ENCODE data around the gene TAMM41. TPM values are rescaled to one million over a fixed set of nuclear protein-coding genes. Genes with fewer than 3 reads are reported as not detected.

Gene TAMM41
- total RNA-seq, 1 experiment from 2014 or later = 24.3 TPM

- no peaks in the 10 kb centered on the region for H3K9me3 Mint-ChIP-seq
- DNase-seq = no peak
- peaks cover 15 to 48% (median 31%) of the 10 kb centered on the region in 3 experiments for H3K36me3 Mint-ChIP-seq (ENCODE audit: insufficient read depth in 1 of 3, low read depth in 3 of 3)
- Histone ChIP-seq H2BK120ac (ENCODE audit: low read depth, low read length, poor library complexity, severe bottlenecking) (no peak overlapping the region), H4K5ac (ENCODE audit: insufficient read length, low read depth, low read length) (no peak overlapping the region), H3K4me1 (ENCODE audit: insufficient read depth, low read length) (no peaks in the 10 kb centered on the region), H3K27me3 (ENCODE audit: insufficient read depth, low read length) (no peaks in the 10 kb centered on the region), H2BK20ac (ENCODE audit: low read depth, low read length, poor library complexity, severe bottlenecking) (no peak overlapping the region), H2AK5ac (ENCODE audit: insufficient read length, low read length) (no peak overlapping the region), H2AFZ (ENCODE audit: low read length) (no peak overlapping the region), H3K23me2 (ENCODE audit: insufficient read length, low read depth, low read length, poor library complexity, severe bottlenecking) (no peaks in the 10 kb centered on the region), H3K4me2 (ENCODE audit: insufficient read depth, insufficient read length, low read length) (no peak overlapping the region), H3T11ph (ENCODE audit: low read length) (no peak overlapping the region), H2BK15ac (ENCODE audit: low read depth, low read length) (no peak overlapping the region), H3K23ac (ENCODE audit: insufficient read length, low read depth, low read length) (no peak overlapping the region), H2BK12ac (ENCODE audit: insufficient read length, low read depth, low read length) (no peak overlapping the region), H4K20me1 (ENCODE audit: control insufficient read depth, insufficient read depth, insufficient read length) (no peaks in the 10 kb centered on the region), H3K9ac (ENCODE audit: extremely low read depth, insufficient read length, low read length) (no peak overlapping the region), H3K18ac (ENCODE audit: insufficient read length, low read depth, low read length) (no peak overlapping the region), H3K79me2 (ENCODE audit: insufficient read depth, low read length) (no peaks in the 10 kb centered on the region), H3K56ac (ENCODE audit: insufficient read length, low read depth, low read length) (no peak overlapping the region), H2BK5ac (ENCODE audit: insufficient read length, low read length) (no peak overlapping the region), H3K79me1 (ENCODE audit: insufficient read depth, low read depth, low read length, poor library complexity, severe bottlenecking) (no peaks in the 10 kb centered on the region), H3K14ac (ENCODE audit: insufficient read depth, low read length) (no peak overlapping the region), H4K91ac (ENCODE audit: insufficient read length, low read depth, low read length) (no peak overlapping the region), H3K27ac (ENCODE audit: insufficient read length, low read depth, low read length) (no peak overlapping the region), H3K9me3 (ENCODE audit: control insufficient read depth, low read depth, low read length) (no peaks in the 10 kb centered on the region), H4K8ac (replicated peaks; ENCODE audit: insufficient read length, low read depth, low read length) (no peak overlapping the region), H3K4ac (ENCODE audit: low read depth, low read length) (no peak overlapping the region)
- WGBS (ENCODE audit: extremely low coverage, insufficient read length, low lambda C conversion rate) = no CpG with 5 or more reads among the region's 6 CpGs
- peak overlapping the region in 1 of 3 experiments; percentile 47; a peak in 2 of 7 replicates for H3K27ac Mint-ChIP-seq
- H3K4me1 Mint-ChIP-seq = peaks cover 10% of the 10 kb centered on the region in 2 experiments
- TF ChIP-seq, protein P1, sequence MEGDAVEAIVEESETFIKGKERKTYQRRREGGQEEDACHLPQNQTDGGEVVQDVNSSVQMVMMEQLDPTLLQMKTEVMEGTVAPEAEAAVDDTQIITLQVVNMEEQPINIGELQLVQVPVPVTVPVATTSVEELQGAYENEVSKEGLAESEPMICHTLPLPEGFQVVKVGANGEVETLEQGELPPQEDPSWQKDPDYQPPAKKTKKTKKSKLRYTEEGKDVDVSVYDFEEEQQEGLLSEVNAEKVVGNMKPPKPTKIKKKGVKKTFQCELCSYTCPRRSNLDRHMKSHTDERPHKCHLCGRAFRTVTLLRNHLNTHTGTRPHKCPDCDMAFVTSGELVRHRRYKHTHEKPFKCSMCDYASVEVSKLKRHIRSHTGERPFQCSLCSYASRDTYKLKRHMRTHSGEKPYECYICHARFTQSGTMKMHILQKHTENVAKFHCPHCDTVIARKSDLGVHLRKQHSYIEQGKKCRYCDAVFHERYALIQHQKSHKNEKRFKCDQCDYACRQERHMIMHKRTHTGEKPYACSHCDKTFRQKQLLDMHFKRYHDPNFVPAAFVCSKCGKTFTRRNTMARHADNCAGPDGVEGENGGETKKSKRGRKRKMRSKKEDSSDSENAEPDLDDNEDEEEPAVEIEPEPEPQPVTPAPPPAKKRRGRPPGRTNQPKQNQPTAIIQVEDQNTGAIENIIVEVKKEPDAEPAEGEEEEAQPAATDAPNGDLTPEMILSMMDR (conservative IDR thresholded peaks at IDR 0.05) = no peak
- no peaks in the 10 kb centered on the region for H3K27me3 Mint-ChIP-seq (ENCODE audit: low read depth)
- no peak overlapping the region for H3K4me3 Mint-ChIP-seq
Measured at GRCh38 chr3:11791339-11792200, 55.1 kb downstream of the TAMM41 start.
